PC-9 (cell line): ENCODE data around the gene KCNJ3. TPM values are rescaled to one million over a fixed set of nuclear protein-coding genes. Genes with fewer than 3 reads are reported as not detected.
A peak's percentile ranks its signal among the peaks of the same experiment; 100 is the strongest.

Experiments used
- BruUV-seq: library from RNA; stranded (reverse); fragments of 400-500 nt; replicated peaks from 2 replicates; lab custom pipeline; 2021; lab: Mats Ljungman, UMichigan
- CTCF ChIA-PET: fragments of 300-600 bp; sonication (Branson Sonifier 250); formaldehyde crosslinking; loops from one replicate; lab custom pipeline; 2022; ENCODE audit warnings: antibody characterized with exemption; lab: Charles Lee
- POLR2A ChIA-PET: fragments of 300-600 bp; sonication (Branson Sonifier 250); formaldehyde crosslinking; loops from one replicate; lab custom pipeline; 2022; ENCODE audit warnings: antibody characterized with exemption; ENCODE audit not compliant: unreplicated experiment; lab: Charles Lee
- DNase-seq, 2 experiments: peaks; one replicate each; pipeline versions ENCODE4 v3.0.0 to v3.0.0-alpha.2; 2015 to 2022; ENCODE audit warnings: mixed read lengths in 1 of 2
- H2AFZ ChIP-seq: fragments of 200-600 bp; sonication (generic); 2 replicates; pipeline ENCODE4 v1.8.1; 2017; ENCODE audit warnings: antibody characterized with exemption
- H3F3A ChIP-seq: fragments of 200-600 bp; sonication (generic); 2 replicates; pipeline ENCODE4 v1.8.1; 2017; ENCODE audit warnings: antibody characterized with exemption, mild to moderate bottlenecking, low read depth; ENCODE audit not compliant: insufficient read depth
- H3K27ac ChIP-seq: fragments of 200-600 bp; sonication (generic); 2 replicates; pipeline ENCODE4 v1.6.1; 2016; ENCODE audit warnings: mixed run types
- H3K27me3 ChIP-seq: fragments of 200-600 bp; sonication (generic); 2 replicates; pipeline ENCODE4 v1.6.1; 2016; ENCODE audit warnings: low read depth, mixed run types; ENCODE audit not compliant: insufficient read depth
- H3K36me3 ChIP-seq: fragments of 200-600 bp; sonication (generic); 2 replicates; pipeline ENCODE4 v1.6.1; 2016; ENCODE audit warnings: low read depth, mixed run types
- H3K4me1 ChIP-seq: fragments of 200-600 bp; sonication (generic); replicated peaks from 2 replicates; pipeline ENCODE4 v1.6.1; 2016; ENCODE audit warnings: mixed run types; ENCODE audit not compliant: insufficient read depth
- H3K4me2 ChIP-seq: fragments of 200-600 bp; sonication (generic); 2 replicates; pipeline ENCODE4 v1.6.1; 2017; ENCODE audit warnings: mixed run types
- H3K4me3 ChIP-seq: fragments of 200-600 bp; sonication (generic); 2 replicates; pipeline ENCODE4 v1.6.1; 2016; ENCODE audit warnings: mixed run types
- H3K79me2 ChIP-seq: fragments of 200-600 bp; sonication (generic); 2 replicates; pipeline ENCODE4 v1.6.1; 2017; ENCODE audit warnings: low read depth, mixed run types
- H3K9me2 ChIP-seq: fragments of 200-600 bp; sonication (generic); 2 replicates; pipeline ENCODE4 v1.8.1; 2017; ENCODE audit warnings: mild to moderate bottlenecking; ENCODE audit not compliant: insufficient read depth
- H3K9me3 ChIP-seq: fragments of 200-600 bp; sonication (generic); 2 replicates; pipeline ENCODE4 v1.8.1; 2016; ENCODE audit warnings: low read depth; ENCODE audit not compliant: insufficient read depth
- H4K20me1 ChIP-seq: fragments of 200-600 bp; sonication (generic); 2 replicates; pipeline ENCODE4 v1.8.1; 2017; ENCODE audit not compliant: insufficient read depth
- EZH2 ChIP-seq: fragments of 200-600 bp; sonication (generic); IDR thresholded peaks from 2 replicates; pipeline ENCODE4 v1.8.0; 2017; ENCODE audit warnings: antibody characterized with exemption, low read depth
- intact Hi-C: fragments of 100-400 bp; cut with micrococcal nuclease; formaldehyde crosslinking; loops from one replicate; pipeline ENCODE4 v1.10.0; 2022; ENCODE audit not compliant: unreplicated experiment
- total RNA-seq: library from RNA; stranded (reverse); gene quantifications from 2 replicates; pipeline ENCODE4 v1.2.3, GENCODE V29; 2021
- TF ChIP-seq, protein P1 (sequence below): fragments of 200-600 bp; sonication (generic); conservative IDR thresholded peaks from 2 replicates; pipeline ENCODE4 v1.6.1; 2017; ENCODE audit warnings: mixed run types, antibody characterized with exemption, mild to moderate bottlenecking, moderate library complexity

KCNJ3 gene
- total RNA-seq, 1 experiment from 2014 or later: not detected

DNA sequence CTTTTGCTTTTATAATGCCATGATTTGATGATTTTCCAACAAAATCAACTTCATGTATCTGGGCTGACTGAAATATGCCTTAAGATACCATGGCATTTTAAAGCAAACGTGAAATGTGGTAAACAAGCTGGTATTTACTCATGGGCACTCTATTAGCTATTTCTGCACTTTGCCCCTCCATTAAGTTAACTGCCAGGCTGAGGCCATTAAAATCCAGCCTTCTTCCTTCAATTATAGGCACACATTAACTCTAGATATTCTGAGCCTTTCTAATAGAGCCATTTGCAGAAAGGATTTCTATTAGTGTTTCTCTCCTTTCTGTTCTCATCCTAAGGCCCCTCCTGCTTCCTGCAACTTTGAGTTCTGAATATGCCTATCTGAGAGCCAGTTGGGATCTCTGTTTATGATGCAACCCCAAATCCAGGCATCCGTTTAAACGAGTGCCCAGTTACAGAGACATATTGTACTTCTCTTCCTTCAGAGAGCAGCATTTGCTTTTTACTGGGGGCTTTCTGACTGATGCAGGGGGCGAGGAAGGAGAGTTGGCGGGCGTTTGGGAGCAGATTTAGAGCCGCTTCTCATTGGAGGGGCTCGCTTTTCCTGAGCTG is 1.6 kb upstream of the KCNJ3 start:
- Histone ChIP-seq H3K4me3 (no peak overlapping the region), H2AFZ (no peak overlapping the region), H3K79me2 (no peaks in the 10 kb centered on the region), H3K9me3 (no peaks in the 10 kb centered on the region), H3K4me1 (no peaks in the 10 kb centered on the region), H3K36me3 (no peaks in the 10 kb centered on the region), H3K9me2 (no peaks in the 10 kb centered on the region), H4K20me1 (no peaks in the 10 kb centered on the region), H3K27ac (no peak overlapping the region), H3F3A (no peaks in the 10 kb centered on the region), H3K27me3 (no peaks in the 10 kb centered on the region), H3K4me2 (no peak overlapping the region)
- CTCF ChIA-PET: no interaction called here
- no TSS peak for BruUV-seq
- intact Hi-C loops: no loop called here
- TF ChIP-seq, protein P1, sequence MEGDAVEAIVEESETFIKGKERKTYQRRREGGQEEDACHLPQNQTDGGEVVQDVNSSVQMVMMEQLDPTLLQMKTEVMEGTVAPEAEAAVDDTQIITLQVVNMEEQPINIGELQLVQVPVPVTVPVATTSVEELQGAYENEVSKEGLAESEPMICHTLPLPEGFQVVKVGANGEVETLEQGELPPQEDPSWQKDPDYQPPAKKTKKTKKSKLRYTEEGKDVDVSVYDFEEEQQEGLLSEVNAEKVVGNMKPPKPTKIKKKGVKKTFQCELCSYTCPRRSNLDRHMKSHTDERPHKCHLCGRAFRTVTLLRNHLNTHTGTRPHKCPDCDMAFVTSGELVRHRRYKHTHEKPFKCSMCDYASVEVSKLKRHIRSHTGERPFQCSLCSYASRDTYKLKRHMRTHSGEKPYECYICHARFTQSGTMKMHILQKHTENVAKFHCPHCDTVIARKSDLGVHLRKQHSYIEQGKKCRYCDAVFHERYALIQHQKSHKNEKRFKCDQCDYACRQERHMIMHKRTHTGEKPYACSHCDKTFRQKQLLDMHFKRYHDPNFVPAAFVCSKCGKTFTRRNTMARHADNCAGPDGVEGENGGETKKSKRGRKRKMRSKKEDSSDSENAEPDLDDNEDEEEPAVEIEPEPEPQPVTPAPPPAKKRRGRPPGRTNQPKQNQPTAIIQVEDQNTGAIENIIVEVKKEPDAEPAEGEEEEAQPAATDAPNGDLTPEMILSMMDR: no peak
- TF ChIP-seq EZH2: no peak
- POLR2A ChIA-PET: interaction anchor here (0.6 kb wide), 1 partner anchor 166 kb away, joined by 9 read pairs; no protein-coding TSS in a partner anchor
- DNase-seq: no peak

DNA sequence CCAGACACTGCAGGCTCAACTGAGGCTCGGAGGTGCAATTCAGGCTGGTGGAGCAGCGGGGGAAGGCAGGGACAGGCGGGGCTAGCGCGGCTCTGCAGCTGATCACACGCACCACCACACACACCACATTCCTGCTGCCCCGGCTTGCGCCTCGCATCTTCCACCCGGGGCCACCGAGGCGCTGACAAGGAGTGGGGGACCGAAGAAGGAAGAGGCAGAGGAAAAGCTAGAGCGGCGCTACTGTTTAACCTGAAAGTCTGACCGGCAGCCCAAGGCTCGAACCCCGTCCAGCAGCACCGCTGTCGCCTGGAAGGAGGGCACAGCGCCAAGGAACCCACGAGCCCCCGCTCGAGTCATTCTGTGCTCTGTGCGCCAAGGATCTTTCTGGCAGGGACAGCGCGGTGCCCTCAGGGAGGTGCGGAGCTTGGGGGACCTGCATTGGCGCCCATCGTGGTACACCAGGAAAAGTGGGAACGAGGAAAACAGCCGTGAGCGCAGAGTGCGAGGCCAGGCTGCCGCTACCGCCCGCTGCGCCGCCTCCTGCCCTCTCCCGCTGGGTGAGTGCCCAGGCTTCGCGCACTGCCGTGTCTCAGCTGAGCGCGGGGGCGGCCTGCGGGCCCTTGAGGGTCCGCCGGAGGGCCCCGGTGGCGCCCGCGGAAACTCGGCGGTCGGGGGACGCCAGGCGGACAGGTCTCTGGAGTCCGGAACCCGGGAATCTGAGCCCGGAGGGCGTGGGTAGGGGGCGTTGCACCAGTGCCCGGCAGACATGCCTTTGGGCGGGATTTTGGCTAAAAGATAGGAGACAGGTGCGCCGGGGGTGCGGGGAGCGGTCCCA is 860 bp upstream of the KCNJ3 start:
- Histone ChIP-seq H2AFZ (peak overlapping the region; percentile 55; the same call in 1 of the 2 replicates), H3K79me2 (no peaks in the 10 kb centered on the region), H3K27ac (no peak overlapping the region), H3K9me2 (no peaks in the 10 kb centered on the region), H3K4me3 (no peak overlapping the region), H3K27me3 (no peaks in the 10 kb centered on the region), H3F3A (no peaks in the 10 kb centered on the region), H4K20me1 (no peaks in the 10 kb centered on the region), H3K9me3 (no peaks in the 10 kb centered on the region), H3K4me1 (no peaks in the 10 kb centered on the region), H3K36me3 (no peaks in the 10 kb centered on the region), H3K4me2 (peak overlapping the region; percentile 28; the same call in 1 of the 2 replicates)
- CTCF ChIA-PET: no interaction called here
- intact Hi-C loops: no loop called here
- BruUV-seq: no TSS peak
- no peak for TF ChIP-seq EZH2
- peak in 1 of 2 experiments; percentile 15 for DNase-seq
- POLR2A ChIA-PET: interaction anchor here (0.6 kb wide), 1 partner anchor 165 kb away, joined by 9 read pairs; no protein-coding TSS in a partner anchor

DNA sequence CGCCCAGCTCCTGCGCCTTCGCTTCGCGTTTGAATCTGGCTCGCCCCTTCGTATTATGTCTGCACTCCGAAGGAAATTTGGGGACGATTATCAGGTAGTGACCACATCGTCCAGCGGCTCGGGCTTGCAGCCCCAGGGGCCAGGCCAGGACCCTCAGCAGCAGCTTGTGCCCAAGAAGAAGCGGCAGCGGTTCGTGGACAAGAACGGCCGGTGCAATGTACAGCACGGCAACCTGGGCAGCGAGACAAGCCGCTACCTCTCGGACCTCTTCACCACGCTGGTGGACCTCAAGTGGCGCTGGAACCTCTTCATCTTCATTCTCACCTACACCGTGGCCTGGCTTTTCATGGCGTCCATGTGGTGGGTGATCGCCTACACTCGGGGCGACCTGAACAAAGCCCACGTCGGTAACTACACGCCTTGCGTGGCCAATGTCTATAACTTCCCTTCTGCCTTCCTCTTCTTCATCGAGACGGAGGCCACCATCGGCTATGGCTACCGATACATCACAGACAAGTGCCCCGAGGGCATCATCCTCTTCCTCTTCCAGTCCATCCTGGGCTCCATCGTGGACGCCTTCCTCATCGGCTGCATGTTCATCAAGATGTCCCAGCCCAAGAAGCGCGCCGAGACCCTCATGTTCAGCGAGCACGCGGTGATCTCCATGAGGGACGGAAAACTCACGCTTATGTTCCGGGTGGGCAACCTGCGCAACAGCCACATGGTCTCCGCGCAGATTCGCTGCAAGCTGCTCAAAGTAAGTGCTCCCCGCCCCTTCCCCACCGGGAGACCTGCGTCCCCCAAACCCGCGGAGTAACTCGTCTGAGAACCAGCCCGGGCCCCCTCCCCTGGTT is 453 bp downstream of the KCNJ3 start:
- no peak overlapping the region for H2AFZ ChIP-seq

More for the DNA sequence above, 453 bp downstream of the KCNJ3 start:
- Histone ChIP-seq H3K79me2 (no peaks in the 10 kb centered on the region), H3K36me3 (no peaks in the 10 kb centered on the region), H3K9me3 (no peaks in the 10 kb centered on the region), H4K20me1 (no peaks in the 10 kb centered on the region), H3K27me3 (no peaks in the 10 kb centered on the region), H3K27ac (no peak overlapping the region), H3K4me2 (no peak overlapping the region), H3K4me1 (no peaks in the 10 kb centered on the region), H3K4me3 (no peak overlapping the region), H3F3A (no peaks in the 10 kb centered on the region), H3K9me2 (no peaks in the 10 kb centered on the region)
- no TSS peak for BruUV-seq
- no peak for DNase-seq
- intact Hi-C loops: no loop called here
- CTCF ChIA-PET: no interaction called here
- POLR2A ChIA-PET: no interaction called here
- TF ChIP-seq, protein P1: no peak
- no peak for TF ChIP-seq EZH2
